Measurements from ENCODE around the gene ARHGAP30. TPM values are rescaled to one million over a fixed set of nuclear protein-coding genes. Genes with fewer than 3 reads are reported as not detected.

Gene ARHGAP30
- total RNA-seq, 1 experiment from 2014 or later, result 0.55 TPM

DNA sequence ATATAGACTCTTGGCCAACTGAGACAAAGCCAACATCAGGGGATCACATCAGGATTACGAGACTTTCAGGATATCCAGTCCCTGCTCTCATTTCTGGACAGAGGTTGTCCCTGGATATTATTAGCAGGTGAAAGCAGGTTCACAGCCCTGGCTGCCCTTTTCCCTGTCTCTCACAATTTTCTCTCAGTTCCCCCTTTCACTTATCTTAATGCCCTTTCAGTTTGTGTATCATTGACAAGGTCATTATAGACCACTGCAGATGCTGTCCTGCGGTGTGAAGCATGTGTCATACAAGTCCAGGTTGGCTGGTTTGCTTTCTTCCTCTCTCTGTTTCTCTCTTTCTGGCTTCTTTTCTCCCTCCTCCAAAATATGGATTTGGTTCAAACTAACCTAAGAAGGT is 26.3 kb upstream of the ARHGAP30 start:
- Histone ChIP-seq H3K4me1 (ENCODE audit: insufficient read depth, low read length) (peaks cover 46% of the 10 kb centered on the region), H3K27ac (ENCODE audit: low read length) (no peak overlapping the region), H3K9me2 (replicated peaks; ENCODE audit: low read length) (no peaks in the 10 kb centered on the region), H3F3A (ENCODE audit: low read length, unreplicated experiment) (peaks cover 7% of the 10 kb centered on the region), H4K20me1 (ENCODE audit: low read length) (no peaks in the 10 kb centered on the region; the same call in 1 of the 2 replicates), H3K9me3 (ENCODE audit: low read length) (no peaks in the 10 kb centered on the region), H3K4me2 (ENCODE audit: low read length) (no peak overlapping the region), H3K79me2 (ENCODE audit: low read length) (no peaks in the 10 kb centered on the region), H3K27me3 (ENCODE audit: low read length) (no peaks in the 10 kb centered on the region), H2AFZ (ENCODE audit: low read length) (no peak overlapping the region), H3K9ac (ENCODE audit: low read length) (no peak overlapping the region), H3K4me3 (ENCODE audit: low read length) (no peak overlapping the region), H3K36me3 (ENCODE audit: low read depth, low read length) (peaks cover 10% of the 10 kb centered on the region; the same call in 1 of the 2 replicates)
- ChIA-PET CTCF (interaction anchor here (1.0 kb wide), 1 partner anchor 22 kb away, joined by 4 read pairs; no protein-coding TSS in a partner anchor), POLR2A (ENCODE audit: unreplicated experiment) (no interaction called here)
- DNase-seq (no peak), ATAC-seq (no peak)
- intact Hi-C loops (cut with micrococcal nuclease), result no loop called here
- BruUV-seq (replicated peaks), result no TSS peak
- TF ChIP-seq CTCF (conservative IDR thresholded peaks at IDR 0.05; ENCODE audit: low read depth, low read length), result no peak
- TF ChIP-seq EZH2phosphoT487 (IDR thresholded peaks at IDR 0.05; ENCODE audit: borderline replicate concordance, low read length), result no peak
- no peak for TF ChIP-seq EZH2 (IDR thresholded peaks at IDR 0.05; ENCODE audit: low read length, unreplicated experiment)

- Histone ChIP-seq H3K9me2 (replicated peaks; ENCODE audit: low read length) (no peaks in the 10 kb centered on the region), H3K4me1 (ENCODE audit: insufficient read depth, low read length) (peaks cover 42% of the 10 kb centered on the region), H3K36me3 (ENCODE audit: low read depth, low read length) (peaks cover 7% of the 10 kb centered on the region; the same call in 1 of the 2 replicates), H2AFZ (ENCODE audit: low read length) (no peak overlapping the region), H3K4me3 (ENCODE audit: low read length) (no peak overlapping the region), H3K27ac (ENCODE audit: low read length) (no peak overlapping the region), H3K9ac (ENCODE audit: low read length) (no peak overlapping the region), H3K4me2 (ENCODE audit: low read length) (no peak overlapping the region), H3F3A (ENCODE audit: low read length, unreplicated experiment) (no peaks in the 10 kb centered on the region), H3K9me3 (ENCODE audit: low read length) (no peaks in the 10 kb centered on the region), H3K79me2 (ENCODE audit: low read length) (no peaks in the 10 kb centered on the region), H3K27me3 (ENCODE audit: low read length) (no peaks in the 10 kb centered on the region), H4K20me1 (ENCODE audit: low read length) (no peaks in the 10 kb centered on the region; the same call in 1 of the 2 replicates)
- ChIA-PET CTCF (no interaction called here), POLR2A (ENCODE audit: unreplicated experiment) (no interaction called here)
- BruUV-seq (replicated peaks), result no TSS peak
- ATAC-seq (no peak), DNase-seq (no peak)
- no peak for TF ChIP-seq EZH2phosphoT487 (IDR thresholded peaks at IDR 0.05; ENCODE audit: borderline replicate concordance, low read length)
- no peak for TF ChIP-seq EZH2 (IDR thresholded peaks at IDR 0.05; ENCODE audit: low read length, unreplicated experiment)
- TF ChIP-seq CTCF (conservative IDR thresholded peaks at IDR 0.05; ENCODE audit: low read depth, low read length), result no peak
- intact Hi-C loops (cut with micrococcal nuclease), result no loop called here
Measured at GRCh38 chr1:161095230-161095629, 25.5 kb upstream of the ARHGAP30 start.

DNA sequence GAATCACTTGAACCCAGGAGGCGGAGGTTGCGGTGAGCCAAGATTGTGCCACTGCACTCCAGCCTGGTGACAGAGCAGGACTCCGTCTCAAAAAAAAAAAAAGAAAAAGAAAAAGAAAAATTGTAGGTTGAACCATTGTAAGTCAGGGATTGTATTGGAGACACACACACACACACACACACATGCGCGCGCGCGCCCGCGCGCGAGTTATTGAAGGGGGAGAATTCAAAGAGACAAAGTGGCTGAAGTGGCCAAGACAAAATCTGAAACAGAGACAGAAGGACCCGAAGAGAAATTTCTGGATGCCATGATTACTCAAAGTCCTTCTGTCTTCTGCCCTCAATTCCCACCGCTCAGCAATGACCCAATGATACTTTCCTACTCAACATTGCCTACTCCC is 24.8 kb upstream of the ARHGAP30 start:
- no peaks in the 10 kb centered on the region for H3K79me2 ChIP-seq (ENCODE audit: low read length)
- H3K36me3 ChIP-seq (ENCODE audit: low read depth, low read length), result peaks cover under 1% of the 10 kb centered on the region; the same call in 1 of the 2 replicates
- H2AFZ ChIP-seq (ENCODE audit: low read length), result no peak overlapping the region
- no TSS peak for BruUV-seq (replicated peaks)
- H3K4me3 ChIP-seq (ENCODE audit: low read length), result no peak overlapping the region
- no peak overlapping the region for H3K27ac ChIP-seq (ENCODE audit: low read length)
- CTCF ChIA-PET, result no interaction called here
- no peaks in the 10 kb centered on the region for H3K9me2 ChIP-seq (replicated peaks; ENCODE audit: low read length)
- H3F3A ChIP-seq (ENCODE audit: low read length, unreplicated experiment), result no peaks in the 10 kb centered on the region
- POLR2A ChIA-PET (ENCODE audit: unreplicated experiment), result no interaction called here
- H3K27me3 ChIP-seq (ENCODE audit: low read length), result no peaks in the 10 kb centered on the region
- intact Hi-C loops (cut with micrococcal nuclease), result no loop called here
- TF ChIP-seq EZH2 (IDR thresholded peaks at IDR 0.05; ENCODE audit: low read length, unreplicated experiment) (no peak), EZH2phosphoT487 (IDR thresholded peaks at IDR 0.05; ENCODE audit: borderline replicate concordance, low read length) (no peak), CTCF (conservative IDR thresholded peaks at IDR 0.05; ENCODE audit: low read depth, low read length) (no peak)
- no peak overlapping the region for H3K9ac ChIP-seq (ENCODE audit: low read length)
- no peak for ATAC-seq
- H3K9me3 ChIP-seq (ENCODE audit: low read length), result no peaks in the 10 kb centered on the region
- H3K4me1 ChIP-seq (ENCODE audit: insufficient read depth, low read length), result peaks cover 45% of the 10 kb centered on the region
- H4K20me1 ChIP-seq (ENCODE audit: low read length), result no peaks in the 10 kb centered on the region
- no peak overlapping the region for H3K4me2 ChIP-seq (ENCODE audit: low read length)
- no peak for DNase-seq

Measured in PC-3 (cell line).